Fibroblast of lung (primary cell): ENCODE data around the gene EGF.

Experiments used
- CTCF ChIP-seq, 2 donors: IDR thresholded peaks in 1 of 2; conservative IDR thresholded peaks in 1 of 2; 1 replicate in 1 of 2; 2 replicates in 1 of 2; pipeline ENCODE4 v1.5.1; 2011 to 2012; ENCODE audit warnings: low read length in 2 of 2, control low read depth in 1 of 2, inconsistent platforms in 1 of 2, low read depth in 1 of 2, mild to moderate bottlenecking in 1 of 2
- EZH2 ChIP-seq: IDR thresholded peaks from 2 replicates; pipeline ENCODE4 v1.5.1; 2012; ENCODE audit warnings: low read length, control low read depth, mild to moderate bottlenecking; ENCODE audit errors: missing control alignments

DNA sequence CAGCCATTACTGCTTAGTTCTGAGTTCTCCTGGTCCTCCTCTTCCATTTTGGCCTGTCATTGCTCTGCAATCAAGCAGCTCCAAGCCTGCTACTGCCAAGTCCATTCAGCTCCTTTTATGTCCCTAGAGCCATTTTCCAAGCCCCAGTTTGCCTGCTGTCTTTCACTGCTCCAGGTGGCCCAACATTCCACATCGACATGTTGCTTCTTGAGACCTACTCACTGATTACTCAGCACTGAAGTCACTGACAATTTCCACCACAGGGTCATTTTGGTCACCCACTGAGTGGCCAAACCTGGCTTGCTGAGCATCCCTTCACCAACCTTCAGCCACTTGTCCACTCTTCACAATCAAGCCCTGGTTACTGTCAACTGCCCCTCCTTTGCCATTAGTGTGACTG lies 37.6 kb upstream of the EGF start:
- TF ChIP-seq CTCF (conservative IDR thresholded peaks at IDR 0.05 in 1 of 2, IDR thresholded peaks at IDR 0.05 in 1 of 2; ENCODE audit: low read depth in 1 of 2, low read length in 2 of 2), result no peak
- TF ChIP-seq EZH2, result no peak
